ENCODE data around the gene WNK2.

WNK2 gene

DNA sequence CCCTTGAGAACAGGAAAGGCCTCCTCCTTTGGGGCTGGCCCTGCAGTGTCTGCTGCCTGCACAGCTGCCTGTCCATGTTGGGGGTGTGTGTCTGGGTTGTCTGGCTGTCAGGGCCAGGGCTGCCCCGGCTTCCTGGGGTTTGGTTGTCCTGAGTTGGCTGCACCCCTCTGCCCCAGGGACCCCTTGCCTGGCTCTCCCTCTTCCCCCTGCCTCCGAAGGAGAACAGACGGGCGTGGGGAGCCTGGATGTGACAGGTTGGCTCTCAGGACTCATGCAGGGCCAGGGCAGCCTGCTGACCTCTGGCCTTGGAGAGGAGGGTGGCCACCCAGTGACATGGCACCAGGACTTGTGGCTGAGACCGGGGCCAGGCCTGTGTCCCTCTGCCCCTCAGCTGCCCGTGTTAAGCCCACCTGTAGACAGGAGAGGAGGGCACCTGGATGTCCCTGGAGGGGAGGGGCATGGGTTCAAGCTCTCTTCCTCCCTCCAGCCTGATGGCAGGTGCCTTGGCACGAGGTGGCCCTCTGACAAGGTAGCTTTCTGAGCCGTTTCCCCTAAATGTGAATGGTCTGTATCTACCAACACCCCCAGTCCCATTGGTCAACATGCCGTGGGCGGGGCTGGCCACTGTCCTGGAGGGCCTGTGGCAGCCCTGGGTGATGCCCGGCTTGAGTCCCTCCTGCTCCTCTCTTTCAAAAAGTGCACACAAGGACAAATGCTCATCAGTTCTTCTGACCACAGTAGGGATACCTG, 34.9 kb downstream of the WNK2 start:
- no peak for DNase-seq (ENCODE audit: low read depth)

DNA sequence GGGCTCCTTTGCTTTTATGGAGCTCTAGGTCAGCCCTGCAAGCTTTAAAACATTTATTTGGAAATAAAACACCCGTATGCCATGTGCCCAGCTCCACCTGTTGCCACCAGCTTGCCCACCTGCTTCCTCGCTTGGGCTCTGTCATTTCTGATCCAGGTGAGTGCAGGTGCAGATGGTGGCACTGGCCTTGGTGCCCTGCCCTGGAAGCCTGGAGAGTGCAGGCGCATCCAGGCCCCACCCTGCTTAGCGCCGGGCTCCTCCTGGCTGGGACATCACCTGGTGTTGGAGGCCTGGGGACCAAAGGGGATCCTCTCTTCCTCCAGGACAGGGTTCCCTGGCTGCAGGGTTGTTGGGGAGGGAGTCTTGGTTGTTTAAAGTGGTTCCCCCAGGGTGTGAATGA, 35.8 kb downstream of the WNK2 start:
- no peak for DNase-seq (ENCODE audit: low read depth)

- DNase-seq (ENCODE audit: low read depth), result no peak
Observed at GRCh38 chr9:93220627-93221026, 36.7 kb downstream of the WNK2 start.

GRCh38 chr9:93221044-93221443, 37.1 kb downstream of the WNK2 start:
- no peak for DNase-seq (ENCODE audit: low read depth)

DNA sequence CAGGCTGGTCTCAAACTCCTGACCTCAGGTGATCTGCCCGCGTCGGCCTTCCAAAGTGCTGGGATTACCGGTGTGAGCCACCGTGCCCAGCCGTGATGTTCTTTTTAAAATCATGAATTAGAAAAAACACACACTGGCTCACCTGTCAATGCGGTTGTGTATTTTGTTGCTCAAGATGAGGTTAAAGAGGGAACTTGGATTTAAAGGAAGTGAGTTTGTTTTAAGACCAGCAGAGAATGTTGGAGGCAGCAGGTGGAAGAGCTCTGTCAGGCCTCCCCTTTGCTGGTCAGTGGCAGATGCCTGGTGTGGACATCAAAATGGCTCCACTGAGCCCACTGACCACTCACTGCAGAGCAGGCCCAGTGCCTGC, 38.9 kb downstream of the WNK2 start:
- DNase-seq (ENCODE audit: low read depth), result no peak

DNA sequence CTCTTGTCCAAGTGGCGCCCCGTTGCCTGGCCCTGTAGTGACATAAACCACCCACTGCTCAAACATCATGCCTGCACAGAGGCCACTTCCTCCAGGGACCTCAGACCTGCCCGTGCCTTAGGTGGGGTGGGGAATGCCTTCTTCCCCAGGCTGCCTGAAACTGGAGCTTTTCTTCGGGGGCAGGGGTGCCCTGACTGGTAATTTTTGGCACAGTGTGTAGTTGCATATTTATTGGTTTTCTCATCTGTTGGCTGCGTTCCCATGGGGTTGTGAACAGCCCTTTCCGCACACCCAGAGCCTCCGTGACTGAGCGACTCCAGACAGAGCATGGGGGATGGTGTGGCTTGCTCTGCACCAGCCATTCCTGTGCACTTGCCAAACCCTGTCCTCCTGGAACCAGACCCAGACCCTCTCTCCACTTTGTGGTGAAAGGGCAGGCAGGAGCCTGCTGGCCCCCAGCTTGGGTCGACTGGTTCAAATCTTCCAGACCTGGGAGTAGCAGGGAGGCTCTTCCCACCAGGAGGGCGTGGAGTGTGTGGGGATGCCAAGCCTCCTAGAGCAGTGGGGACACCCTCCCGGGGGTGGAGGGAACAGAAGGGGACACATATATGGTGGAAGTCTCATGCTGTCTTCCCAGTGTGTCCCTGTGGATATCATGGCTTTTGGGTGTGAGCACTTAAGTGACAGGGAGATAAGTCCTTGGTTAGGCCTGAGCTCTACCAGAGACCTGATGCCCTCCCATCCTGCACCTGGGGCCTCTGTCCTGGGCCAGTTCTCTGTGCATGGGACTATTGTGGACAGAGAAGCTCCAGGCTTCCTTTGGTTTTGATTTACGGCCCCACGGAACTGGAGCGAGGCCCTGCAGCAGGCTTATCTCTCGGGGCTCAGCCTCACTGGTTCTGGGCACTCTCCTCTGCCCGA, 39.6 kb downstream of the WNK2 start:
- peak; percentile 73 for DNase-seq (ENCODE audit: low read depth)

DNA sequence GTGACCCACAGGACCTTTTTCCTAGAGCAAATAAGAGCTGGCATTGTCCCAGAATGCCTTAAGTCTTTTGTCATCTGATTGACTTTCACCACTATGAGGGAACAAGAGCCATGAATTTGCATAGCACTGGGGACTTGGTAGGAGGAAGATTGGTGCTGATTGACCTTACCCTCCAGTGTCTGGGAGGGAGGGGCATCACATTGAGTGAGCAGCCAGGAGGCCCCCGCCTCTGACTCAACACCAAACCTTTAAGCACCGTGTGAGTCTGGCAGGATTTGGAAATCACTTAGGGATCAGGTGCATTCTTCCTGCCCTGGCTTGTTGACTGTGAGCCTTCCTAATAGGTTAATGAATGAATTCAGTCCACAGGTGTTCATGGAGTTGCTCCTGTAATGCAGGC, 40.7 kb downstream of the WNK2 start:
- DNase-seq (ENCODE audit: low read depth), result no peak

- DNase-seq (ENCODE audit: low read depth), result no peak
Observed at GRCh38 chr9:93225417-93225816, 41.5 kb downstream of the WNK2 start.

- DNase-seq (ENCODE audit: low read depth), result no peak
Observed at GRCh38 chr9:93225892-93226291, 42.0 kb downstream of the WNK2 start.

DNA sequence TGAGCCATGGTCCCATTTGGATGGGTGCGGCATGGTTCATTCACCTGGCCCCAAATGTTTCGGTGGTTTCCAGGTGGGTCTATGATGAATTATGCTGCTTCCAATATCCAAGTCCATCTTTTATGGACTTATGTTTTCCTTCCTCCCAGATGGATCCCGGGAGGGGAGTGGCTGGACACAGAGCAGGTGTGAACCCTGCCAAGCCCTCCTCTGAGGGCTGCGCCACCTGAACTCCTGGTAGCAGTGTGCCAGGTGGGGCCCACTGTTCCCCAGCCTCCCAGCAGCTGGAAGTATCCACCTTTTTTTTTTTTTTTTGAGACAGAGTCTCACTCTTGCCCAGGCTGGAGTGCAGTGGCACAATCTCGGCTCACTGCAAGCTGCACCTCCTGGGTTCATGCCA, 42.9 kb downstream of the WNK2 start:
- no peak for DNase-seq (ENCODE audit: low read depth)

DNA sequence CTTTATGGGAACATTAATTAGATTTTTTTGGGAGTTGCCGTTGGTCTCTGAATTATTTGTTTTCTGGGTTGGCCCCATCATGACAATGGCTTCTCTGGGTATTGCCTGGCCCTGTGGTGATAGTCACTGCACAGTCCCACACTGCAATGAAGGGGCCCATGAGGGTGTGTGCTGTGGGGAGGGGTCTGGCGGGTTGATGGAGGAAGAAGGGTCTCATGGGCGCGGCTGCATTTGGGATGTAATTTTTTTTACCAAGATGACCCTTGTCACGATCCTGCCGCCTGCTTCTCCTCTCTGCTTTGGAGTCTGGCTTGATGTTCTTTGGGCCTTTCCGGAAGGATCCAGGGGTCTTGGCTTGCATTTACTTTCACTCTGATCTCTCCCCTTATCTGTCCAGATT, 44.1 kb downstream of the WNK2 start:
- no peak for DNase-seq (ENCODE audit: low read depth)

DNA sequence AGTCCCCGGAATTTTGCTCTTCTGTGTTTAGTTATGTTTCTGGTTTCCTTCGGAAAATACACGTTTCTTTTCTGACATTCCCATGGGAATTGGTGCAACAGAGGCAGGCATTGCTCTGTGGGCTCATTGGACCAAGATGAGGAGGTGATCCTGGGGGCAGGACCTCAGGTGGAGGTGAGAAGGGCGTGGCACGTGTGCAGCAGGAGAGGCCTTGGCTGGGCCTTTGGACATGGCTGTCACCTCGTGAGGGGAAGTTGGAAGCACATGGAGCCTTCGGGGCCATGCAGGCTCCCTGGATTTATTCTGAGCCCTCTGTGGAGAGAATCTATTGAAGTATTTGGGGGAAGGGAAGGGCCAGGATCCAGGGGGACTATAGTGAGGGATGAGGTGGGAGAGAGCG, 44.5 kb downstream of the WNK2 start:
- DNase-seq (ENCODE audit: low read depth), result no peak

DNA sequence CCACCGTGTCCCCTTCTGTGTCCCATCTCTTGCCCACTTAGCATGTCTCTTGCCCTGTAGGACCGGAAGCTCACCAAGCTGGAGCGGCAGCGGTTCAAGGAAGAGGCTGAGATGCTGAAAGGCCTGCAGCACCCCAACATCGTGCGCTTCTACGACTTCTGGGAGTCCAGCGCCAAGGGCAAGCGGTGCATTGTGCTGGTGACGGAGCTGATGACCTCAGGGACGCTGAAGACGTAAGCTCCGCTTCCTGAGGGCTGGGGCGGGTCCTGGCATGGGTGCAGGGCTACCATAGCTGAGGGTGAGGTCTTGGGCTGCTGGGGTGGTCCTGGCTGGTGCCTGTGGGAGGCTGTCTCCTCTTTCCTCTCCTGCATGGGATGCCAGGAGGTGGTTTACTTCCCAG, 45.7 kb downstream of the WNK2 start:
- no peak for DNase-seq (ENCODE audit: low read depth)

DNA sequence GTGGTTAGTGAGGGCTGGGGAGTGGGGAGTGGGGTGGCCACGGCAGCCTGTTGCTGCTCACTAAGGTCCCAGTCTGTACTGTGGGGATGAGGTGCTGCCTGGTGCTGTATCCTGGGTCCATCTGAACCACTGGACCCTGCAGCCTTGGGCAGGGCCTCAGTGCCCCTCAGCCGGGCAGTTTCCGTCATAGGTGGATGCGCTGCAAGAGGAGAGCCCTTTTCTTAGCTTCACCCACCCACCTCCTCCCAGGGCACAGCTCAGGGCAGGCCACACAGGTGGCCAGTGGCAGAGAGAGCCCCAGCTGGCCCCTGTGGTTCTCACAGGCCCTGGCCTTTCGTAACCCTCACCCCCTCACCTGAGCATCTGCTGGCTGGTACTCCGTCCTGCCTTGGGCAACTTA, 46.2 kb downstream of the WNK2 start:
- DNase-seq (ENCODE audit: low read depth), result no peak

GRCh38 chr9:93230601-93231000, 46.7 kb downstream of the WNK2 start:
- no peak for DNase-seq (ENCODE audit: low read depth)

GRCh38 chr9:93231121-93231694, 47.3 kb downstream of the WNK2 start:
- no peak for DNase-seq (ENCODE audit: low read depth)

- no peak for DNase-seq (ENCODE audit: low read depth)
Observed at GRCh38 chr9:93231716-93232115, 47.8 kb downstream of the WNK2 start.

GRCh38 chr9:93232388-93232960, 48.5 kb downstream of the WNK2 start:
- no peak for DNase-seq (ENCODE audit: low read depth)

- no peak for DNase-seq (ENCODE audit: low read depth)
Observed at GRCh38 chr9:93233033-93233432, 49.1 kb downstream of the WNK2 start.

DNA sequence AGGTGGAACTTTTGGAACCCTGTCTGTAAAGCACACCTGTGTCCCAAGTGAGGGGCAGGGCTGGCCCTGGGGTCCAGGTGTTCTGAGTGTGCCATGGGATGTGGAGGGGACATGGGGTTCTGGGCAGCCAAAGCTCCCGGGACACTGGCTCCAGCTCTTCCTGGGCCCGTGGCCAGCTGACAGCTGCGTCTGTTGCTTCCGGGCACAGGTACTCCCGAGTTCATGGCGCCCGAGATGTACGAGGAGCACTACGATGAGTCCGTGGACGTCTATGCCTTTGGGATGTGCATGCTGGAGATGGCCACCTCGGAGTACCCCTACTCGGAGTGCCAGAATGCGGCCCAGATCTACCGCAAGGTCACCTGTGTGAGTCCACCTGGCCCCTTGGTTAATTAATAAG, 50.7 kb downstream of the WNK2 start:
- DNase-seq (ENCODE audit: low read depth), result no peak

- no peak for DNase-seq (ENCODE audit: low read depth)
Observed at GRCh38 chr9:93235300-93235960, 51.5 kb downstream of the WNK2 start.

GRCh38 chr9:93236541-93237206, 52.7 kb downstream of the WNK2 start:
- DNase-seq (ENCODE audit: low read depth), result no peak

Measured in ELR (cell line).